Activated T-helper 2 cell treated with anti-CD3 and anti-CD28 coated beads, Interferon-gamma antibody, Interleukin-2, Interleukin-4, amounts not matched to agents 10 μg/mL and 5 μg/mL and 100 μg/mL, durations not matched to agents 14 hours and 24 hours and 36 hours (primary cell): ENCODE measurements around the gene KRTAP22-1. TPM values are rescaled to one million over a fixed set of nuclear protein-coding genes. Genes with fewer than 3 reads are reported as not detected.

Experiments used
- DNase-seq: peaks from one replicate; pipeline ENCODE4 v3.0.0; 2021; ENCODE audit warnings: low spot score
- H3K27ac Mint-ChIP-seq: one replicate; pipeline ENCODE4 v1.8.0; 2021; ENCODE audit warnings: mixed read lengths
- H3K27me3 Mint-ChIP-seq: one replicate; pipeline ENCODE4 v1.8.0; 2021; ENCODE audit warnings: low read depth, mixed read lengths
- H3K36me3 Mint-ChIP-seq: one replicate; pipeline ENCODE4 v1.8.0; 2021; ENCODE audit warnings: low read depth, mixed read lengths
- H3K4me1 Mint-ChIP-seq: one replicate; pipeline ENCODE4 v1.8.0; 2021; ENCODE audit warnings: low read depth, mixed read lengths
- H3K4me3 Mint-ChIP-seq: one replicate; pipeline ENCODE4 v1.8.0; 2021; ENCODE audit warnings: low read depth, mild to moderate bottlenecking, moderate library complexity, mixed read lengths
- H3K9me3 Mint-ChIP-seq: one replicate; pipeline ENCODE4 v1.8.0; 2021; ENCODE audit warnings: mixed read lengths
- intact Hi-C: fragments of 100-400 bp; cut with micrococcal nuclease; formaldehyde crosslinking; loops from one replicate; pipeline ENCODE4 v1.15.1; 2023
- total RNA-seq: library from RNA; stranded (reverse); gene quantifications from 2 replicates; pipeline ENCODE4 v1.2.3, GENCODE V29; 2022

The KRTAP22-1 gene
- total RNA-seq, result not detected in 2 replicates

DNA sequence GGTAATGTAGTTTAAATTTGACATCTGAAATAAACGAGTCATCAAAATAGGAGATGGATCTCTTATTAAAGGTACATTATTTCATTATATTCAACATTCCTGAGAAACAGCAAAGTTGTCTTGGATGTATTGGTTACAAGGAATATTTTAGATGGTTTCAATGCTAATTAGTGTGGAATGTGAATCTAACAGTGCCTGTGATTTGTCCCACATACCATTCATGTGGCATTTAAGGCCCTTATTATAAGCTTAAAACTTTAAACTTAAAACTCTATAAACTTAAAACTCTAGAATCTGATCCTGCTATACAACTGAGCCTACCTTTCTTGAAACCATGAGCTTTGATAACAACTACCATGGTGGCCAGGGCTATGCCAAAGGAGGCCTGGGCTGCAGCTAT lies at the start of gene KRTAP22-1:
Gene KRTAP22-1 (plus strand): TSS at position 301 of the 400 bp plus-strand sequence.
- DNase-seq, result no peak
- Mint-ChIP-seq H3K4me3 (no peak within 1 kb of the TSS), H3K4me1 (no peaks in the 10 kb centered on the region), H3K9me3 (peaks cover 11% of the 10 kb centered on the region), H3K27me3 (no peaks in the 10 kb centered on the region), H3K36me3 (no peaks in the 10 kb centered on the region), H3K27ac (no peak within 1 kb of the TSS)
- intact Hi-C loops, result no loop called here

DNA sequence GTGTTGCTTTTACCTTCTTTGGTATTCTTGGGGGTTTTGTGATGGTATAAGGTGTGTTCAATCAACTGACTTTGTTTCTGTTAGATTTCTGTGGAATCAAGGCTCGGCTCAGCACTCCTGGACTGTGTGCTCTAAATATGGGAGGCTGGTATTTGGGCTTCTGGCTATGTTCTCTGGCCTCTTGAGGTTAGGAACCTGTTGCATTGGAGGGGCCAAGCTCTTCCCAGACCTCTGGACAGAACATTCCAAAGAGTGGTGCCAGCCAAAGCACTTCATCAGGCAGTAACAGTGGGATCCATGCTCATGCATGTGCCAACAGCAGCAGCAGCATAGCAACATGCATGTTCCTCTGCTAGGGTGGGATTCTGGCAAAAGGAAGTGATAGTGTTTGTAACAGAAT lies 48.1 kb upstream of the KRTAP22-1 start:
- no peaks in the 10 kb centered on the region for H3K27me3 Mint-ChIP-seq
- DNase-seq, result no peak
- no peaks in the 10 kb centered on the region for H3K36me3 Mint-ChIP-seq
- no peak overlapping the region for H3K27ac Mint-ChIP-seq
- H3K4me3 Mint-ChIP-seq, result no peak overlapping the region
- peaks cover 14% of the 10 kb centered on the region for H3K9me3 Mint-ChIP-seq
- H3K4me1 Mint-ChIP-seq, result no peaks in the 10 kb centered on the region
- intact Hi-C loops, result no loop called here

DNA sequence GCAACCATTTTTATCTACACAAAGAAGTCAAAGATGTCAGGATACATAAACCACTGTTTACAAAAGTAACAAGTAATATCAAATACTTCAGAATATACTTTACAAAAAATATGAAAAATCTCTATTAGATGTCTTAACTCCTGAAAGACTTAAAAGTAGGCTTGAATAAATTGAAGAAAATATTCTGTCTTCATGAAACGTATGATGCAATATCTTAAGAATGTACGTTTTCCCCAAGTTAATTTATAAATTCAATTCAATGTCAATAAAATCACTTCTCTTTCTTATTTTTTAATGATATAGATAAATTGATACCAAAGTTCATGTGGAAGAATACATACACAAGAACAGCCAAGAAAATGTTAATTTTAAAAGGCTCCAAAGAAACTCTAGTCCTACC lies 45.8 kb upstream of the KRTAP22-1 start:
- Mint-ChIP-seq H3K9me3 (peaks cover 14% of the 10 kb centered on the region), H3K27ac (no peak overlapping the region), H3K4me3 (no peak overlapping the region), H3K27me3 (no peaks in the 10 kb centered on the region), H3K36me3 (no peaks in the 10 kb centered on the region), H3K4me1 (no peaks in the 10 kb centered on the region)
- DNase-seq, result no peak
- intact Hi-C loops, result no loop called here

DNA sequence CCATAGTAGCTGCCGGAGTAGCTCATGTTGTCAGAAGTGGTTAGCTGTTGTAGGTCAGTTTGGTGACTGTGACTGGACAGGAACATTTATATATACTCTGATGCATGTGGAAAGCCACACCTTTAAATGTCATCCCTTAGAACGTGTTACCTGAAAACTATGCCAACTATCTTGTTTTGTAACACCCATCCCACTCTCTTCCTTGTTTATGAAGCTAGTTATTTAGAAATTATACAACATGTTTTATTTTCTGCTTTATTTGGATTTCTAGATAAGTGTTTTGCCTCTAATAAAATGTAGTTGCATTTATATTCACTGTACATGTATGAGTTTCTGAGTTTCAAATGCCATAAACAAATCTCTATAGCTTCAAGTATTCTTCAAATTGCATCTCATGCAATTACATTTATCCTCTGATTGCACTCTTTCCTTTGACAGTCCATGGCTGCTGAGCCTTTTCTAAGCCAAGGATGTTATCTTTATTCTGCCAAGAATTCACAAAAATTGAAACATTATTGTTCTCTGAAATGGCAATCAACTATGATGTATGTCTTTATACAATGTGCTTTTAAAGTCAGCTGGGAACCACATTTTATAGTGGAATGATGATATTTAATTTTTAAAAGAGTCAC lies 39.5 kb upstream of the KRTAP22-1 start, which contains the start of gene KRTAP19-7:
Gene KRTAP19-7 (minus strand): TSS at position 51 of the 632 bp plus-strand sequence. CDS start 25 bp downstream, at position 26.
- Mint-ChIP-seq H3K4me3 (no peak within 1 kb of the TSS), H3K27me3 (no peaks in the 10 kb centered on the region), H3K27ac (no peak within 1 kb of the TSS), H3K9me3 (no peaks in the 10 kb centered on the region), H3K4me1 (no peaks in the 10 kb centered on the region), H3K36me3 (no peaks in the 10 kb centered on the region)
- intact Hi-C loops, result no loop called here
- DNase-seq, result no peak

DNA sequence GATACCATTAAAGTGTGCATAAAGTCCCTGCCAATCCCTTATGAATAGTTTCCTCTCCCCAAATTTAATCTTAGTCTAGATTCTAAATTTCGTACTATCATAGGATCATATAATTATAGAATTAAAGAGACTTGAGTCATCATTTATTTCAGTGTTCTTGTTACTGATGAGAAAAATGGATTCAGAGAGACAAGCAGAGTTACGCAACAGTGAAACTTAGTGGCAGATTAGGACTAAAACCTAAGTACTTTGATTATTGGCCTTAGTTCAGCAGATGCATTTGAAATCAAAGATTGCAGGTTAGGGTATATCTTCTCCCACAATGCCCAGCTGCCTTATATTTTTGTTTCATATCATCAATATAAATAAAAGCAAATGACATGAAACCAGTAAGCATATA lies 38.9 kb upstream of the KRTAP22-1 start:
- no peak for DNase-seq
- intact Hi-C loops, result no loop called here
- no peaks in the 10 kb centered on the region for H3K36me3 Mint-ChIP-seq
- no peaks in the 10 kb centered on the region for H3K27me3 Mint-ChIP-seq
- no peaks in the 10 kb centered on the region for H3K9me3 Mint-ChIP-seq
- no peak overlapping the region for H3K4me3 Mint-ChIP-seq
- no peaks in the 10 kb centered on the region for H3K4me1 Mint-ChIP-seq
- H3K27ac Mint-ChIP-seq, result no peak overlapping the region

DNA sequence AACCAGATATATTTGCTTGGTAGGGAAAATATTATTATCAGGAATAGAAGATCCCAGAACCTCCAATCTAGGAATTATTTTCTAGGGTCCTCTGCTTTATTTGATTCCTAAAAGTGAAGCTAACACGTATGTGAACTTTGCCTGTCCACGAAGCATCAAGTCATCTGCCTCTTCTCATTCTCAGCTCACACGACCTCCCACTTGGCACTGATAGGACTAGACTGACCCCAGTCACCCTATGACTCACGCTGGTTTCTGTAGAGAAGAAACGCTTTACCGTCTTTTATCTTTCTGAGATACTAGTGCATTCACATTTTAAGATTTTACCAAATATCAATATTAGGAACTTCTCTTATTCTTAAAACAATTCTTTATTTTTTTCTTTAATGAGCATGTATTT lies 37.8 kb upstream of the KRTAP22-1 start:
- Mint-ChIP-seq H3K27me3 (no peaks in the 10 kb centered on the region), H3K36me3 (no peaks in the 10 kb centered on the region), H3K4me3 (no peak overlapping the region), H3K27ac (no peak overlapping the region), H3K4me1 (no peaks in the 10 kb centered on the region), H3K9me3 (no peaks in the 10 kb centered on the region)
- intact Hi-C loops, result no loop called here
- no peak for DNase-seq

DNA sequence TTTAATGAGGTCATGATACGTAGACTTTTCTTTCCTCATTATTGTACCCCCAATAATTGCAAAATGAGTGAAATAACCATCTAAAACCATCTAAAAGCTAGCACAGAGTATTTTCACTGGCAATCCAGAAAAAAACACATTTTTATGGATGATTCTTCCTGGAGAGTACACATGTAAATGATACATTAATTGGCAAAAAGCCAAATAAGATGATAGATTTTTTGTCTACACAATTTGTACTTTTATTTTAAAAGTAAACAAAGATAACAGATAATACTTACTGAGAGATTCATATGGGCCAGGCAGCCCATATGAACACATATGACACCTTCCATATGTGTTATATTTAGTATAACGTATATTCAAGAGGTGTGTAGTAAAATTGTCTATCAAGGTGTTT lies 37.3 kb upstream of the KRTAP22-1 start:
- intact Hi-C loops, result no loop called here
- Mint-ChIP-seq H3K27me3 (no peaks in the 10 kb centered on the region), H3K4me1 (no peaks in the 10 kb centered on the region), H3K4me3 (no peak overlapping the region), H3K9me3 (no peaks in the 10 kb centered on the region), H3K36me3 (no peaks in the 10 kb centered on the region), H3K27ac (no peak overlapping the region)
- no peak for DNase-seq

DNA sequence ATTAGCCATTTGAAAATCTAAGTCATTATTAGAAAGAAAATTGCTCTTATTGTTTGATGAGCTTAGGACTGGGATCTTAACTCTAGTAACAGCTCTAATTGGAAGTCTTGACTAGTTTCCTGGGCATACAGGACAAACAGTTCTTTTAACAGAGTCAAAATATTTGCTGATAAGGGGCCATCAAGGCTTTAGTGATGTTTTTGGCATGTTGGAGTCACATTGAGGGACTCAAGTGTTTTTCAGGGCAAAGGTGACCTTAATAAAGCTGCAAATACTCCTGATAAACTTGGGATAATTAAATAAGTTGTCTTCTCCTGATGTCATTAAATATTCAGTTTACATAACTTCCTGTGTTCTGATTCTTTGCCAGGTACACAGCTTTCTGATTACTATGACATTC lies 33.3 kb upstream of the KRTAP22-1 start:
- H3K36me3 Mint-ChIP-seq, result no peaks in the 10 kb centered on the region
- no peak for DNase-seq
- H3K4me3 Mint-ChIP-seq, result no peak overlapping the region
- no peak overlapping the region for H3K27ac Mint-ChIP-seq
- no peaks in the 10 kb centered on the region for H3K9me3 Mint-ChIP-seq
- no peaks in the 10 kb centered on the region for H3K4me1 Mint-ChIP-seq
- no peaks in the 10 kb centered on the region for H3K27me3 Mint-ChIP-seq
- intact Hi-C loops, result no loop called here

DNA sequence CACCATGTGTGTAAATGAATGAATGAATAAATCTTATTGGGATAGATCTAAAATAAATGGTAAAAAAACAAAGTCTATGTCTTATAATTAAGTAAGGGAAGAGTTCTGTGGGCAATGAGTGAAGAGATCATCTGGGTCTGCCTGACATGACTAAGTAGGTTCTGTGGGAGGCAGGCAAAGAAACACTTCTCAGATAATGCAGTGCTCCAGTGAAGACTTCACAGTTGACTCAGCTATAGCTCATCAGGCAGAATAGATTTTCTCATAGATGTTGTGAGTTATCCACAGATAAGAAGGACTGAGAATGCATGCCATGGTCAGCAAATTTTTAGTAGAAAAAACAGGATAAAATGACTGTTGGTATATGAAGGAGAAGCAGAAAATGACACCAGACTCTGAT lies 23.1 kb upstream of the KRTAP22-1 start:
- Mint-ChIP-seq H3K27me3 (no peaks in the 10 kb centered on the region), H3K9me3 (no peaks in the 10 kb centered on the region), H3K36me3 (no peaks in the 10 kb centered on the region), H3K27ac (no peak overlapping the region), H3K4me1 (peaks cover 3% of the 10 kb centered on the region), H3K4me3 (no peak overlapping the region)
- intact Hi-C loops, result no loop called here
- DNase-seq, result no peak

DNA sequence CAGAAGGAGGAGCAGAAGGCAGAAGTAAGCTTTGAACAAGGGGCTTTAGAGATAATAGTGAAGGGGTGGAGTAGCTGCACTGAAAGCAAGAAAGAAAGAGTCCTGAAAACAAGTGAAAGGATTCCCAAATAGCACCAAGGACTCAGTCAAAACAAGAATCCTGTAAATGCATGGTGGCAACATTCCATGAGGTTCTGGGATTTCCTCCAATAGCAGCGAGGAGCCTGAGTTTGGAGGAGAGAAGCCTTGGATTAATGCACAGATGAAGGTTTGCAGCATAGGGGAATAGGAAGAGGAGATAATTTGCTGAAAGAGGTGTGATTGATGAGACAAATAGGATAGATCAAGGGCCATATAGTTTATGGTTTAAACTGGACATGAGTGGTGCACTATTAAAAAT lies 21.5 kb upstream of the KRTAP22-1 start:
- H3K9me3 Mint-ChIP-seq, result no peaks in the 10 kb centered on the region
- H3K27me3 Mint-ChIP-seq, result no peaks in the 10 kb centered on the region
- DNase-seq, result no peak
- H3K4me3 Mint-ChIP-seq, result no peak overlapping the region
- intact Hi-C loops, result no loop called here
- no peak overlapping the region for H3K27ac Mint-ChIP-seq
- H3K36me3 Mint-ChIP-seq, result no peaks in the 10 kb centered on the region
- peaks cover 3% of the 10 kb centered on the region for H3K4me1 Mint-ChIP-seq

DNA sequence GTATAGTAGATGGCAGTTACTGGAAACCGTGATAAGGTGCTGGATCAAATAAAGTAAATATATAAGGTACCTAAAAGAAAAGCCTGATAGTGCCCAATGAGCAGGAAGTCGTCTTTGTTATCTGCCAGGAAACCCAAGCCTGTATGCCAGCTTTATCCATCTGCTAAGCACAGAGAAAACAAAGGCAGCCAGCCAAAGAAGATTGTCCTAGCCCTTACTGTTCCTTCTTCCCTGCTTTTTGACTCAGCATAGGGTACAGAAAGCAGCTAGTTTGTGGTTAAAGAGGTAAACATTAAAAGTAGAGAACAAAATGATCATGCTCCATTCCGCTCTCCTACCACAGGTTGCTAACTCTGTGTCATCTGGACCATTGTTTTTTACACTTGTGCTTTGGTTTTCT lies 20.8 kb upstream of the KRTAP22-1 start:
- Mint-ChIP-seq H3K27me3 (peaks cover 5% of the 10 kb centered on the region), H3K4me3 (no peak overlapping the region), H3K9me3 (no peaks in the 10 kb centered on the region), H3K4me1 (peaks cover 3% of the 10 kb centered on the region), H3K27ac (no peak overlapping the region), H3K36me3 (no peaks in the 10 kb centered on the region)
- no peak for DNase-seq
- intact Hi-C loops, result no loop called here

DNA sequence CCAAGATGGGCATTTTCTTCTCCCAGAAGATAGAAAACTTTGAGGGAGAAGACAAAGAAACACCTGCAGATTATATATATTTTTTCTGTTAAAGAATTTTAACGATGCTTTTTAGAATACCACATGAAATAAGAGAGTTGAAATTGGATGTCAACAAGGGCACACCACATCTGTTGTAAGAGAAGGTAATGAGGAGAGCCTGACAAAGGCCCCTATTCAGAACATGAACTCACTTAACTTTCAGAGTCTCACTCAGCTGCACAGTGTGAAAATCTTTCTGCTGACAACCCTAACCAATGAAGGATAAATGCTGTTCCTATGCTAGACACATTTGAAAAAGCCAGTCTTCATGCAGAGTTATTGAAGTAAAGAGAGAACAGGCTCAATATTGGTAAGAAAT lies 18.0 kb upstream of the KRTAP22-1 start:
- no peaks in the 10 kb centered on the region for H3K9me3 Mint-ChIP-seq
- no peak overlapping the region for H3K27ac Mint-ChIP-seq
- DNase-seq, result no peak
- H3K4me1 Mint-ChIP-seq, result no peaks in the 10 kb centered on the region
- H3K36me3 Mint-ChIP-seq, result no peaks in the 10 kb centered on the region
- H3K27me3 Mint-ChIP-seq, result peaks cover 5% of the 10 kb centered on the region
- no peak overlapping the region for H3K4me3 Mint-ChIP-seq
- intact Hi-C loops, result no loop called here

DNA sequence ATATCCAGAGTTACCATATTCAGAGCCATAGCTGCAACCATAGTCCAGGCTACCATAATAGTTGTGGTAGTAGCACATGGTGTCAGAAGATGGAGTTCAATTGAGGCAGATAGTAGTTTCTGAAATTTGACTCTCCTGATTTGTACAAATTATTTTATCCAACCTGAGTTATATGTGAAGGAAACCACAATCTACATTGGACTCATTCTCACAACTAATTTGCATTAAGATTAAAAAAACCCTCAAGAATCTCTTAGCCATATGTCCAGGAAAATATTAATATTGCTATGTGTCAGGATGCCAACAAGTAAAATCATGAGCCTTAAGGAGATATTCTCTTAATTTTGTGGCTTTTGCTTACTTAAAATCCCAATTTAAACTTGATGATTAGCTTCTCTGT lies 10.6 kb upstream of the KRTAP22-1 start, which contains the start of gene KRTAP22-2:
Gene KRTAP22-2 (minus strand): TSS at position 101 of the 400 bp plus-strand sequence.
- H3K36me3 Mint-ChIP-seq, result no peaks in the 10 kb centered on the region
- H3K4me3 Mint-ChIP-seq, result no peak within 1 kb of the TSS
- H3K4me1 Mint-ChIP-seq, result peaks cover 3% of the 10 kb centered on the region
- intact Hi-C loops, result no loop called here
- H3K27me3 Mint-ChIP-seq, result peaks cover 4% of the 10 kb centered on the region
- H3K27ac Mint-ChIP-seq, result no peak within 1 kb of the TSS
- DNase-seq, result no peak
- no peaks in the 10 kb centered on the region for H3K9me3 Mint-ChIP-seq

DNA sequence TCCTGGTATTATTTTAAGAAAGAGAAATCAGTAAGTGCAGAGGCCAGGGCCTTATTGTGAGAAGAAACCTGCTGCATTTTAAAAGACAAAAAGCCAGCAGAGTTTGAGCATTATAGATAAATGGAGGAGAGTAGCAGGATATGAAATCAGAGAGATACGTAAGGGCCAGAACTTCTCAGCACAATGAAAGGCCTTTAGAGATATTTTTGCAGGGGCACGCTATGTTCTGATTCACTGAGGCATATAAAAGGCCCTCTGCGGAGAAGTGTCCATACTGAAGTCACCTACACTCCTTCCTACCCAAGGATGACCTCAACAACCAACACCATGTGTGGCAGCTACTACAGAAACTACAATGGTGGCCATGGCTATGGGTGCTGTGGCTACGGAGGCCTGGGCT lies 8.7 kb upstream of the KRTAP22-1 start, which contains the start of gene KRTAP6-3:
Gene KRTAP6-3 (plus strand): TSS at position 301 of the 400 bp plus-strand sequence. CDS start 6 bp downstream, at position 307.
- Mint-ChIP-seq H3K9me3 (no peaks in the 10 kb centered on the region), H3K4me3 (no peak within 1 kb of the TSS), H3K4me1 (peaks cover 3% of the 10 kb centered on the region), H3K27me3 (peaks cover 4% of the 10 kb centered on the region), H3K36me3 (no peaks in the 10 kb centered on the region), H3K27ac (no peak within 1 kb of the TSS)
- DNase-seq, result no peak
- intact Hi-C loops, result no loop called here
